NCI-H774 (cell line): ENCODE measurements around the gene CFAP410.
"Not testable (repeated sequence)": the region's sequence is repeated elsewhere in the genome, so short reads cannot be mapped to it uniquely, and the experiment has no call there.

Experiments
- DNase-seq: peaks from one replicate; lab custom pipeline; 2025; lab: John Stamatoyannopoulos, UW

Gene CFAP410

GRCh38 chr21:44285138-44285992 is 53.8 kb downstream of the CFAP410 start, which contains the start of gene AIRE:
AIRE (plus strand) TSS chr21:44285876; CDS start chr21:44286007, 131 bp downstream.
- DNase-seq: no peak

DNA sequence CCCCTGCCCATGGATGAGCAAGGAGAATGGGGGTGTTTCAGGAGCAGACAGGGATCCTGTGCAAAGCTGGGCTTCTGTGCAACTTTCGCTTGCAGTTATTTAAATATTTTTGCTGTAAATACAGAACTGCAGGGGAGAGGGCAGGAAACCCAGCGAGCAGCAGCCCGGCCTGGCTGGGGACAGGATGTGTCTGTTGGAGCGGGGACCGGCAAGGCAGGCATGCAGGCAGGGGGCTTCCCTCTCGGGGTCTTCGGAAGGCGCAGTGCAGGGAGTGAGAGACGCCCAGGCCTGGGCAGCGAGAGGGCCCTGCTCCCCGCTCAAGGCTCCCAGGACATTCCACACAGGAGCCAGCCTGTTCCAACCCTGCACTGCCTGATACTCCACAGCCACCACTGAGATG is 55.2 kb downstream of the CFAP410 start:
- DNase-seq: no peak

DNA sequence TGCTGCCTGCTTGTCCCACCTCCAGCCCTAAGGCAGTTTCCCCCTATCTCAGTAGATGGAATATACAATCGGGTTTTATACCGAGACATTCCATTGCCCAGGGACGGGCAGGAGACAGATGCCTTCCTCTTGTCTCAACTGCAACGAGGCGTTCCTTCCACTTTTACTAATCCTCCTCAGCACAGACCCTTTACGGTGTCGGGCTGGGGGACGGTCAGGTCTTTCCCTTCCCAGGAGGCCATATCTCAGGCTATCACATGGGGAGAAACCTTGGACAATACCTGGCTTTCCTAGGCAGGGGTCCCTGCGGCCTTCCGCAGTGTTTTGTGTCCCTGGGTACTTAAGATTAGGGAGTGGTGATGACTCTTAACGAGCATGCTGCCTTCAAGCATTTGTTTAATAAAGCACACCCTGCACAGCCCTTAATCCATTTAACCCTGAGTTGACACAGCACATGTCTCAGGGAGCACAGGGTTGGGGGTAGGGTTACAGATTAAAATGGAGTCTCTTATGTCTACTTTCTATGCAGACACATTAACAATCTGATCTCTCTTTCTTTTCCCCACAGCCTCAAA is 55.9 kb downstream of the CFAP410 start:
- DNase-seq: not testable (repeated sequence)

- DNase-seq: no peak
Measured at GRCh38 chr21:44282370-44282769, 56.8 kb downstream of the CFAP410 start.

GRCh38 chr21:44281801-44282200 is 57.4 kb downstream of the CFAP410 start:
- DNase-seq: no peak

- DNase-seq: no peak
Measured at GRCh38 chr21:44279354-44280260, 59.6 kb downstream of the CFAP410 start.
